Measurements from ENCODE around the gene RERG.

The RERG gene

DNA sequence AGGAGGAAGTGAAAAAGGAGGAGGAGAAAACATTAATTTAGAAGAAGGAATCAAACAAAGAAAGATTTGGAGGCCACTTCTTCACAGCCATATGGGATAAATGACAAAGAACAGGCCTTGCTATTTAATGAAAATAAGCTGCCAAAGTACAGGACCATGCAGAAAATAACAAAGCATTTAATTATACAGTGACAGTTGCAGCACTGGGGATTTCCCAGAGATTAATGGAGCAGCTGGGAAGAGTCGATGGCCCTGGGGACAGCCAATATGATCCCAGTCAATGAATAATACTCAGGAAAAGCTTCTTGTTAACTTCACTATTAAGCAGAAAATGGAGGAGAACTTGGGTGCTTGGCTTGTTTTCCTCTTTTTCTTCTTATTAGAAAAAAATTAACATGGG is 34.6 kb downstream of the RERG start:
- no peak for DNase-seq (ENCODE audit: low spot score)

DNA sequence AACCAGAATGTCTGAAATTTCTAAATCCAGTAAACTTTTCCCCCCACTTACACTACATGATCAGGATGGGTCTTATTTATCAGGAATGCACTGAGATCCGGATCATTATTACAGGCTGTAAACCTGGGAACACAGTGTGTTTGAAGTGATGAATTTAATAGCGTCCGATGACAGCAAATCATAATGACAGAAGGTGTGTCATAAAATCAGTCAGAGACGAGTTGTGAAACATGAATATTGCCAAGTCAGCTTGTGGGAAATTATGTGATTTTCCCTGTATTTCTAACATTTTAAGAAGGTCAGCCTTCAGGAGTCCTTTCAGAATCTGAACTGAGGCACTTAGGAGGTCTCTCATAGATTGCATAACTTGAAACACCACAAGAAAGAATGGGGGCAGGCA is 36.7 kb downstream of the RERG start:
- no peak for DNase-seq (ENCODE audit: low spot score)

DNA sequence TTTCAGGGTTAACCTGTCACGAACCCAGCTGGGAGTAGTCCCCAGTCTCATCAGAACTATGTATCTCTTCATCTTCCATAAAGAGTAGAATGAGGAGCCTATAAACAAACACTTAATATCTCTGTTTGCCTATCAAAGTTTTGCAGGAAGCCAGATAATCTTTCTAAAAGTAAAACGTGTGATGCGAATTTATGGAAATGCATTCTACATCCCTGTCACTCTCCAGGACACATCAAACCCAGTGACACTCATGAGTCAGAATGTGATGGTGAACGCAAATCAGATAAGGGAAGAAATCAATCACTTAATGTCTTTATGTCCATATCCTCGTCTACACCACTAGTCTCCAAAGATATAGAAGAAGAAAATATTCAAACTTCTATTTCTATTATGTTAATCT is 37.4 kb downstream of the RERG start:
- DNase-seq (ENCODE audit: low spot score): no peak

DNA sequence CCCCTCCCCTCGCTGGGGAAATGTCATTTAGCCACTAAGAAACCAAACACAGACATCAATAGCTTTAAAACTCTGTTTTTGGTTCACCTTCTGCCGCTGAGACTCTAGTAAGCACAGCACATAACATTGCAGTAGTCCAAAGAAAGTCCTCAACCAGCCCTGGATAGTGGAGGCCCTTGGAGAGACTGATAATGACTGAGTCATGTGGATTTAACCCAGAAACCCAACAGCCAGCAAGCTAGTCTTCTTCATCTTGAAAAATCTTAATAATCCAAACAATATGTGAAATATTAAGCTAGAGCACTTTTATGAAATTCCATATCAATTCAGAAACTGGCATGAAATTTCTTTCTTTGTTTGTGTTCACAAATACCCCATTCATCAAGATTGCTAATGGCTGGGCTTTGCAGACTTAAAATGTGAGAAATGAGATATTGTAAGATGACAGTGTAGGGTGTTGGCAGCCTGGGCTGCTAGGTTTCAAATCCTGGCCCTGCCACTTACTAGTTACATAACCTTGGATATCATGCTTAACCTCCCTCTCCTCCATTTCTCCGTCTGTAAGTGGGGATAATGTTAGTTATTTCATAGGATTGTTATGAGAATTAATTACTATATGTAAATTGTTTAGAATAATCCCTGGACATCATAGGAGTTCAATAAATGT is 40.1 kb downstream of the RERG start:
- DNase-seq (ENCODE audit: low spot score): no peak

DNA sequence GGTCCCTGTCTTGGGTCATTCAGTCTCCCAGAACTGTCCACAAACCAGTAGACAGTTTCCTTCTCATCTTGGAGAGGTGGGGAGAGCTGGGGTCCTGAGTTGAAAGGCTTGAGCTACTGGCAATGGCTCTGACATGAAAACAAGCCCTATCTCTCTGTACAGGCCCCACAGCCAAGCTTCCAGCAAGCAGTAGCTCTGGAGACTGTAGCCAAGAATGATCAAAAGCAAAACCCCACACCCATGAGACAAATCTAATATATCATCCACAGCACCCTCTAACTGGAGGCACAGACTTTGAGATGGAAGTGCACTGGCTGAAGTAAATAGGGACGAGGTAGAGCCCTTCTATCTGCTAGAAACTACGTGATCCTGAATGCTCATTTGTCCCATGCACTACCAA is 40.9 kb downstream of the RERG start:
- DNase-seq (ENCODE audit: low spot score): no peak

DNA sequence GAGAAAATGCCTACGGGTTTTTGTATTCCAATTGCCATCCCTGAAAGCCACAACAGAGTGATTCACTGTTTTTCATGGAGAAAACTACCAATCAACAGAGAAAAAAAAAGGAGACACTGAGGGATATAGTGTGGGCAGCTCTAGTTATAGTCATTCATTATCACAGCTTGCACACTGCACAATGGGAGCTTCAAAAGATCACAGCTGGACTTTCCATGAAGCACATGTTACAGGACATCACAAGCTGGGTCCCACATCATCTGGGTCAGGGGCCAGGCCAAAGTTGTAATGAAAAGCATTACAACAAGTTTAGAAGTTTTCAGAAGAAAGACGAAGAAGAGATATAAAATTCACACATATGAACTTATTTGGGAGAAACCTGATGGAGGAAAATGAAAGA is 41.5 kb downstream of the RERG start:
- no peak for DNase-seq (ENCODE audit: low spot score)

DNA sequence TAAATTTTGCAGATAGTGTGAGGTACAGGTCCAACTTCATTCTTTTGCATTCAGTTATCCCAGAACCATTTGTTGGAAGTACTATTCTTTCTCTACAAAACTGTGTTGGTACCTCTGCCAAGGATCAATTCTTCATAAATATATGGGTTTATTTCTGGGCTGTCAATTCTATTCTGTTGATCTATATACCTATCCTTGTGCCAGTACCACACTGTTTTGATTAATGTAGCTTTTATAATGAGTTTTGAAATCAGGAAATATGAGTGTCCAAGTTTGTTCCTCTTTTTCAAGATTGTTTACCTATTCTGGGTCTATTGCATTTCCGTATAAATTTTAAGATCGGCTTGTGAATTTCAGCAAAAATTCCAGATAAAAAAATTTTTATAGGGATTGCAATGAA is 48.1 kb downstream of the RERG start:
- DNase-seq (ENCODE audit: low spot score): no peak

DNA sequence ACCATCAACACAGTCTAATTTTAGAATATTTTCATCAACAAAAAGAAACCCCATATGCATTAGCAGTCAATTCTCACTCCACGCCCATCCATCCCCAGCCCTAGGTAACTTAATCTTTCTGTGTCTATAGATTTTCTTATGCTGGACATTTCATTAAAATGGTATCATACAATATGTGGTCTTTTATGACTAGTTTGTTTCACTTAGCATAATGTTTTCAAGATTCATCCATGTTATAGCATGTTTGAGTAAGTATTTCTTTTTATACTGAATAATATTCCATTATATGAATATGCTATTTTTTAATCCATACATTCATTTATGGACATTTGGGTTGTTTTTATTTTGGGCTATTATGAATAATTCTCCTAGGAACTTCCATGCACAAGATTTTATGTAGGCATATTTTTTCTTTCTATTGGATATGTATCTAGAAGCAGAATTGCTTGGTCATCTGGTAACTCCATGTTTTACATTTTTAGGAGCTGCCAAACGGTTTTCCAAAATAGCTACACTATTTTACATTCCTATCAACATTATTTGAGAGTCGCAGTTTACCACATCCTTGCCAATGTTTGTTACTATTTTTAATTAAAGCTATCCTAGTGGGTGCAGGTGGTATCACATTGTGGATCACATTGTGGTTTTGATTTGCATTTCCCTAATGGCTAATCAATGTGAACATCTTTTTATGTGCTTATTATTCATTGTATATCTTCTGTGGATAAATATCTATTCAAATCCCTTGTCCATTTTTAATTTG is 49.0 kb downstream of the RERG start:
- DNase-seq (ENCODE audit: low spot score): no peak

DNA sequence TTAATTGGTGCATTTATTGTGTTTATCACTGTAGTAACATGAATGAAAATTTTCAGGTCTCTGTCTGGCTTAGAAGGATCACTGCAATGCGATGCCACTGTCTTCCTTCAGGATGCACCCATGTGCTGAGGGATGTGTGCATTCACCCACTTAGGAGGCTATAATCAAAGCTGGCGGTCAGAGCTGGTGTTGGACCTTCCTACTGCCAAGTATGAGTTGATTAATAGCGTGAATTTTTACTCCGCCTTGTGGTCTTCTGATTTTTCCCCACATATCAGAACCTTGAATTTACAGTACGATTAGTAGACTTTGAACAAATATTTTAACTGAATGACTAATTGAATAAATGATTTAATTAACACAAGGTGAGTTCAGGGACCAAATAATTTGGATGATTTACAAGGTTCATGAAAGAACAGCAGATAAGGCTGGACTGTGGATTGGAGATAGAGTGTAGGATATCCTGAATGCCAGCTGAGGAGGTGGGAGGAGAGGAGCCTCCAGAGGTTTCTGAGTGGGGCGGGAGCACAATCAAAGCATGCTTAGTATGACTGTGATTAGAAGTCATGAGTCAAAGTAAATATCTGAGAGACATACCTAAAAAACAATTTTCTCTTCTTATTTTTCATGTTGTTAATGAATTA is 50.1 kb downstream of the RERG start:
- no peak for DNase-seq (ENCODE audit: low spot score)

DNA sequence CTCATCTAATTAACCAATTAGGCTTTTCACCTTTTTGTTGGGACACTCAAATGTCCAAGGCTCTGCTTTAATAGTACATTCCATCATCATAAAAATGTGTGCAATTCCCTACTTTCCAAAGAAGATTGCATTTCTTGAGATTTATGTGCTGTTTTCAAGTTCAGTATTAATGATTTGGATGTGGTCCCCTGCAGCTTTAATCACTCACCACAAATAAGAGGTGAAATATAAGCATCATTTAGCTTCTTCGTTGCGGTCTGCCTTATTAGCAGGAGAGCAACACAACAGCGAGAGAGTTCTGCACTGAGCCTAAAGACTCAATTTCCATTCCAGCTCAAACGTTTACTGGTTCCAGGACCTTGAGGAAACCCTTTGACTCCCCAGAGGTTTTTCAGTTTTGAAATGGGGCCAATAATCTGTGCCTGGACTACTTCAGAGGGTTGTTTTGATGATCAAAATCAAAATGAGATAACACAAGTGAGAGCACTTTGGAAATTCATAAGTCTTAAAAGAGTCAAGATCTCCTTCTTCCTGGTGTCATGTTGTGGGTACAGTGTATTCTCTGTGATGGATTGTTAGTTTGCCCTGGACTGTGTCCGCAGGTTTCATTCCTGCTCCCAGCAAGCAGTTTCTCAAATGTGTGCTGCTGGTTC is 53.1 kb downstream of the RERG start:
- DNase-seq (ENCODE audit: low spot score): no peak

DNA sequence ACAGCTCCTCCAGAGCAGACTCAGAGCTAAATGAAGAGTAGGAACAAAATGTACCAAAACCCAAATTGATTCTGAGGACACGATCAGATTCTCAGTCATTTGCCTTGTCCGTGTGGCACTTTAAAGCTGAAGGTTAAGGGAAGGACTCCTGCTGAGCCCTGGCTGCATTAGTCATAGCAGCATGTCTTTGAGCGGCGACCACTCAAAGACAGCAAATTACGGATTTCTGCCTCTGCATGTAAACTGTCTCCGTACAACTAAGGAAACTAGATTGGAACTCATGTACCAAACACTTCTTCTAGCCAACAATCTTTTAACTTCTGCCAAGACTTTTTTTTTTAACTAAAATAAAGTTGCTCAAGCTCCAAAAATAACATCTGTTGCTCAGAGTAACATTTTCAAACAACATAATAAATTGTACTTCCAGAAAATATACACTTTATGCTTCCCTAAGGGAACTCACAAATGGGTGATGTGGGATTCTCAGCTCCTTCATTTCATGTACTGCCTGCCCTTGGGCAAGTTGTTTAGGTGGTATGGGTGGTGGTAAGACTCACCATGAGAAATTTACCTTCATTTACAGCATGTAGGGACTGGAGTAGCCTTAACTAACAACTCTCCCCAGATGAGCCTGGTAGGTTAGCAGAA is 56.1 kb downstream of the RERG start:
- peak; percentile 34 for DNase-seq (ENCODE audit: low spot score)

DNA sequence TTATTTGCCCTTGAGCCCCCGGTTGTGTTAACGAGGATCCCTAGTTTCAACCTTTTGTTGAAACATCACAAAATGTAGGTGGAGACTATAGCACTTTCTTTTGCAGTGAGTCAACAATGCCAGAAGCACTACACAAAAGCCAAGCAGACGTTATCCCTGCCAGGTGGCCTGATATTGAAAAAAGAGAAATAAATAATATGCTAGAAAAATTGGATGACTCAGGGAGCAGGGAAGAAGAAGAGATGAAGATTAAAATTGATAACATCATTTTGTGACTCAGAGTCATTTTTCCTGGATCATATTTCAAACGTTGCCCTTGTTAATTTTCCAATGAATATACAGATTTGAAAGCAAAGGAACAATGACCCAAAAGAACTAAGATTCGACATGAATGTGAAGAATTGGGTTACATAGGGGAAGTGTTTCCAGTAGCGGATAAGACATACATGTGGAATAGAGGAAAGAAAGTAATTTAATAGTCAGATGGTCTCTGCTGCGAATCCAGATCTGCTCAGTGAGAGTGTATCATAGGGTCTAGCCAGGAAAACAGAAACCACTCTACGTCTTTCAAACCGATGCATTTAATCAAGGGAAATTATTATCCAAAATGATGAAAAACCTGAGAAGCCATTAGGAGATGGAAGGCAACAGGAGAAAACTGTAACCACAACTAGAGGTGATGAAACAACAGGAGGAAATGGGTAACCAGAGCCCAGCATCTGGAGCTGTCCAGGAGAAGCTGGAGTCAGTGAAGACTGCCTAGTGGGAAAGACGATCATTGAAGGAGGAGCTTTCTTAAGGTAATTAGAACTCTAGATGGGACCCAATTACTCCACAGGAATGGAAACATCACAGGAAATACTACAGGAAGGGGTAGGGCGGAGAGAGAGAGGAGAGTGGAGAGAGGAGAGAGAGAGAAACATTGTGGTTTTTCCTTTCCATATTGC is 57.9 kb downstream of the RERG start:
- DNase-seq (ENCODE audit: low spot score): no peak

DNA sequence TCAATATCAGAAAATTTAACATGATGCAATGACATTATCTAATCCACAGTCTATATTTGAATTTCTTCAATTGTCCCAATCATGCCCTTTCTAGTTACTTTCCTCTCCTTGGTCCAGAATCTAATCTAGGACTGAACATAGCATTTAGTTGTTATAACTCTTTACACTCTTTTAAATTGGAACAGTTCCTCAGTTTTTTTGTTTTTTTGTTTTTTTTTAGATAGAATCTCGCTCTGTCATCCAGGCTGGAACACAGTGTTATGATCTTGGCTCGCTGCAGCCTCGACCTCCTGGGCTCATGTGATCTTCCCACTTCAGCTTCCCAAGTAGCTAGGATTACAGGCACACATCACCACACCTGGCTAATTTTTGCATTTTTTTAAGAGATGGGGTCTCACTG is 63.1 kb downstream of the RERG start:
- DNase-seq (ENCODE audit: low spot score): no peak

DNA sequence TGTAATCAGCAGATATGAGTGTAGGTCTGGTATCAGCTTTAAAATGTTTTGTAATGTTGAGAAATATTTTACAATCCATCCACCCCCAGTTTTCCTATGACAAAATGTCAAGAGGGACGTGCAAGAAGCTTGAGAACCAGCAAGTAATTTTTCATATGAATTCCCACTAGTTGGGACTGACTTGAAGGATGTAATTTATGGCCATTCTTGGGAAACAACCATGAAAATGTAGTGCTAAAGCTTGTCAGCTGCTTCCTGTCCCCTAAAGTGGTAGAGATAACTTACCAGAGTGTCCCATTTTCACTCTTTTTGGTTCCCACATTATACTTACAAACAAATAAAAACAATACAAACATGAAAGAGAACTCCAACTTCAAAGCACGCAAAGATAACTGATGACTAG is 63.9 kb downstream of the RERG start:
- no peak for DNase-seq (ENCODE audit: low spot score)

DNA sequence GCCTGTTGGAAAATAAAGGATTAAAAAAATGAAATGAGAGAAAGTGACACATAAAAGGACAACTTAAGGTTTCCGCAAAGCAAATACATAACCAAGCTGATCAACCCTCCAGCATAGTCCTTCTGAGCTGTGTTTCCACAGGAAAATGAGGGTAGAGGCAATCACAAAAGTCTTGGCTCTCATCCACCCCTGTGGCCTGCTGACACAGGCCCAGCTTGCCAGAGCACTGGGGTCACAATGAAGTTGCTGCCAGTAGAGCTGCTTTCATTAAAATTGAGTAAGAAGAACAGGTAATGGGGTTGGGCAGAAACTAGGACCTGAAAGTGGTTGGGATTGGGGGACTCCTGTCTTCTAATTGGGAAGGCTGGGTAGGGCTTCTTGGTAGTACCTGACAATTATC is 65.9 kb downstream of the RERG start:
- DNase-seq (ENCODE audit: low spot score): no peak

DNA sequence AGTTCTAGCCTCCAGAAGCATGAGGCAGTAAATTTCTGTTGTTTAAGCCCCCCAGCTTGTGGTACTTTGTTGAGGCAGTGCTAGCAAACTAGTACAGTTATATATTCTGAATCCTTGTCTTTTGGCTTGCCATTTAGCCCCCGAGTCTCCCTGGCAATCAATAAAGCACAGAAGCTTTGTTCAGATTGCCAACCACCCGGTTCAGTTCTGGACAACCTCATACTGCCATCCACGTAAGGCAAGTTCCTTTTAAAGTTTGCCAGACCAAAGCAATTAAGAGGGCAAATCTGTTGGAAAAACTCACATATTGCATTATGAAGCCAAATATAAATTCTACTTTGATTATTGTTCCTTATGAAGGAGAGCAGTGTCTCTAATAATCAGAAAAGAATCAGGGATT is 67.1 kb downstream of the RERG start:
- DNase-seq (ENCODE audit: low spot score): no peak

DNA sequence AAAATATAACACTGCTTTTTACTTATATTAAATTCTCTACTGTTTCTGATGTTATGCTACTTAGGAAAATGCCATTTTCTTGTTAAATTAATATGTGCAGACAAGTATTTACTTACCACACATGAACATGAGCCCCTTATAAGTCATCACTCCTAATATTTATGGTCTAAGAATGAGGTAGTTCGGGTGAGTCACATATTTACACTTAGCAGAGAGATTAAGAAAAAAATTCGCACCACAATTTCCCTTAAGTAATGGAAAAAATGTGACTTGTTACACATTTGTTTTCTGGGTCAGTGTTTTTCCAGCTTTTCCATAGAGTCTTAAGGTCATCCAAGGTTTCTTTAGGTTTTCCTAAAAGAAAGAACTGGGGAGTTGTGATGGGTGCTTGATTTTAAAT is 68.3 kb downstream of the RERG start:
- DNase-seq (ENCODE audit: low spot score): no peak

DNA sequence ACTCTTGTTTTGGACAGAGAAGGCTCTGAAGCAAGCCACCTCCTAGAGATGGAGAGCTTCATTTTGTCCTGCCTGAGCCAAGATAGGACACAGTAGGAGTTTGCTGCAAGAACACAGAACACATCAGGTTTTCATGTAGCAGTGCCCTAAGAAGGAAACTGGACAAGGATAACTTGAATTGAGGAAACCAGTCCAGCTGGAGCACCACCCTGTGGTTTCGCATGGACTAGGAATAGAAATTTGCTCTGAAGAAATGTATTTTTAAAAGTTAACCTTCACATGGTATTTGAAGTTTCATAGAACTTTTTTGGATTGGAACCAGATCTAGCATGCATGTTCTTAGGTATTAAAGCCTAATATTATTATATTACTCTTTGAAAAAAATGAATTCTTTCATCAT is 68.8 kb downstream of the RERG start:
- no peak for DNase-seq (ENCODE audit: low spot score)

DNA sequence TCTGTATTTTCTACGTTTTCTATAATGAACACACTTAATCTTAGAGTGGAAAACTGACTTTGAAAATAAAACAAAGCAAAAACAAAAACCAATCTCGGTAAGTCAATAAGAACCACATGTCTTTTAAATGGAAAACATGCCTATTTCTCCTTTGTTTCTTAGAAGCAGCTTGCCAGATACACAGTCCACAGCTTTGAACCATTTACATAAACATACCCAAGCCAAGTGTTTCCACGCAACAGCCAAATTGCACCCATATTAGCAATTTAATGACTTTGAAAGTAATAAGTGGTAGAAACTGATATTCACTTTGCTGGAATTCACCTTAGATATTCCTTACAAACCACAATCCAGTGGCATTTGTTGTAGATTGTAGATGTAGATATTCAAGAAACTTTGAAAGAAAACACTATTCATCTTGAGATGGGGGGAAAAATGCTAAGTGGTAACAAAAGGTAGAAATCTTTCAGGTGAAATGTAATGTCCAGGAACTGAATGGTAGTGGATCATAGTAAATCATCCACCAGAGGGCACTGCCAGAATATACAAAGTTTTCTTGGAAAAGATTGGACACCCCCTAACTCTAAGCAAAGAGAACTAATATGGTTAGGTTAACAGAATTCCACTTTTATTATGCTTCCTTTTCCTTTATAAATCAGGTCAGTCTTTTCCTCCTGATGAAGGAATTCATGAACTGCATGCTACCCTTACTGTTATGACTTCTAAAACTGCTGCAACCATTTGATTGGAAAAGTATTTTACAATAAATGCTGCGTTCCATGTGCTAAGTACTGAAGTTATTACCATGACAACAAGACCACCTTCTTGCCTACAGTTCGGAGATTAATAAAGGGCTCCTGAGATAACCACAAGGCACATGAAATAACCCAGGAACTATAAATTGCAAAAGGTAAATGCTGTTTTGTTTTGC is 69.8 kb downstream of the RERG start:
- DNase-seq (ENCODE audit: low spot score): peak; percentile 26

DNA sequence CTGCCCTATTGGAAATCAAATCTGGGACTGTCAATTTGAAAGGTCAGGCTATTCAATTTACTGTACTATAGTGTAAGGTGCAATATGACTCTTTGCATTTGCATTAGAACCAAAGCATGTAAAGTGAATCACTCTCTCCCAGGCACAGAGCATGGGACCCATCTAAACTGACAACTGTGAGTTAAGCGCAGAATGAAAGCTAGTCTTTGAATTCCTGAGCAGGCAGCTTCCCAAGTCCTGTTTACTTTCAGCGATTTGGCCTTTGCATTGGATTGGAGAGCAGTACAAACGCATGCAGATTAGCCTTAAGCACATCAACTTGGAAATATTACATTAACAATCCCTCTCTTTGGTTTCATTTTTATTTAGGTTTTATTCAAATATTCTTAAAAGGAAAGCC is 74.6 kb downstream of the RERG start:
- DNase-seq (ENCODE audit: low spot score): no peak
